Measurements from ENCODE around the gene DNER. TPM values are rescaled to one million over a fixed set of nuclear protein-coding genes. Genes with fewer than 3 reads are reported as not detected.

Gene DNER
- total and polyA plus RNA-seq, 10 of the 15 experiments (the other 5 are each of a cell fraction or from before 2014, with no cell fraction given): 0.04 to 0.08 (median 0.07) TPM; not detected in 7

GRCh38 chr2:229749779-229750178, 35.4 kb upstream of the DNER start:
- WGBS (ENCODE audit: insufficient coverage, insufficient replicate concordance, low lambda C conversion rate, missing lambda C conversion rate): 72% methylated on average over 6 of the region's 6 CpGs
- DNase-seq (ENCODE audit: low read depth, low spot score): no peak
- H3K9me3 ChIP-seq (replicated peaks; ENCODE audit: control insufficient read depth, insufficient read depth, low read length): no peaks in the 10 kb centered on the region; the same call in 2 of the 3 replicates
- no peak for TF ChIP-seq IKZF2 (IDR thresholded peaks at IDR 0.05)
- no peak for TF ChIP-seq ATF2 (IDR thresholded peaks at IDR 0.05; ENCODE audit: low read length)
- no peak for TF ChIP-seq SIN3A (IDR thresholded peaks at IDR 0.05; ENCODE audit: low read depth, low read length)
- no peak for TF ChIP-seq HDAC6 (IDR thresholded peaks at IDR 0.05; ENCODE audit: unreplicated experiment)
- TF ChIP-seq MEF2B (IDR thresholded peaks at IDR 0.05; ENCODE audit: partially characterized antibody, poor library complexity, severe bottlenecking): no peak
- no peak for TF ChIP-seq JUND (IDR thresholded peaks at IDR 0.05; ENCODE audit: low read depth, low read length)
- no peak for TF ChIP-seq PAX5 (IDR thresholded peaks at IDR 0.05; ENCODE audit: borderline replicate concordance, low read depth, low read length)
- no peak for TF ChIP-seq SUPT20H (IDR thresholded peaks at IDR 0.05; ENCODE audit: borderline replicate concordance, control insufficient read depth, low read depth, low read length)
- no peak for TF ChIP-seq SKIL (IDR thresholded peaks at IDR 0.05; ENCODE audit: low read depth, poor library complexity, severe bottlenecking)
- no peak for TF ChIP-seq RFX5 (IDR thresholded peaks at IDR 0.05; ENCODE audit: low read depth, low read length)
- H3K4me3 ChIP-seq: no peak overlapping the region
- no peak overlapping the region for H2AFZ ChIP-seq (ENCODE audit: control insufficient read depth, low read depth, low read length)
- SMC1A ChIA-PET (ENCODE audit: uncharacterized antibody, unreplicated experiment): interaction anchor here (1.2 kb wide), 1 partner anchor 318 kb away, joined by 4 read pairs; no protein-coding TSS in a partner anchor
- CTCF ChIA-PET: no interaction called here
- H3K27me3 ChIP-seq (replicated peaks in 1 of 2; ENCODE audit: control insufficient read depth in 2 of 2, insufficient read depth in 2 of 2, low read length in 1 of 2): no peaks in the 10 kb centered on the region
- H3K9ac ChIP-seq (ENCODE audit: control insufficient read depth, insufficient read depth, low read length): no peak overlapping the region
- no peak for ATAC-seq
- no peaks in the 10 kb centered on the region for H3K79me2 ChIP-seq (ENCODE audit: control insufficient read depth, insufficient read depth, low read length)
- intact Hi-C loops (cut with micrococcal nuclease; ENCODE audit: unreplicated experiment) (no loop called here), in situ Hi-C loops (cut with MboI) (no loop called here)
- H3K4me2 ChIP-seq (ENCODE audit: control insufficient read depth, insufficient read depth): no peak overlapping the region
- no peak for FAIRE-seq
- no peaks in the 10 kb centered on the region for H4K20me1 ChIP-seq (ENCODE audit: control insufficient read depth, insufficient read depth)
- POLR2A ChIA-PET: interaction anchor here (0.7 kb wide), 2 partner anchors 191 to 365 kb away, joined by 4 to 9 read pairs; no protein-coding TSS in a partner anchor
- H3K27ac ChIP-seq (ENCODE audit: control insufficient read depth, insufficient read depth): no peak overlapping the region
- BruUV-seq (replicated peaks): TSS peak; percentile 68
- RAD21 ChIA-PET (ENCODE audit: unreplicated experiment): interaction anchor here (0.6 kb wide), 1 partner anchor 31 kb away, joined by 3 read pairs; no protein-coding TSS in a partner anchor
- H3K4me1 ChIP-seq (ENCODE audit: control insufficient read depth, insufficient read depth, low read length): no peaks in the 10 kb centered on the region
- H3K36me3 ChIP-seq (ENCODE audit: control insufficient read depth in 2 of 2, insufficient read depth in 2 of 2, low read length in 1 of 2): no peaks in the 10 kb centered on the region
